Tibial nerve (tissue), 4 donors: ENCODE data around the gene TMEM94. TPM values are rescaled to one million over a fixed set of nuclear protein-coding genes. Genes with fewer than 3 reads are reported as not detected.

Experiments used
- DNase-seq, 2 donors: peaks; one replicate each; pipeline ENCODE4 v3.0.0-alpha.2; 2019; ENCODE audit warnings: low spot score in 2 of 2
- H3K27ac ChIP-seq, 4 donors: fragments of 200-600 bp; sonication (generic) in 3 of 4; one replicate each; pipeline ENCODE4 v1.5.1; 2017 to 2019; ENCODE audit warnings: mild to moderate bottlenecking in 1 of 4
- H3K27me3 ChIP-seq, 2 donors: fragments of 200-600 bp; sonication (generic) in 1 of 2; one replicate each; pipeline versions ENCODE4 v1.5.1 to v1.6.0; 2017 to 2019
- H3K36me3 ChIP-seq, 3 donors: fragments of 200-600 bp; sonication (generic); one replicate each; pipeline ENCODE4 v1.5.1; 2018 to 2019
- H3K4me1 ChIP-seq, 4 donors: fragments of 200-600 bp; sonication (generic) in 3 of 4; one replicate each; pipeline ENCODE4 v1.5.1; 2017 to 2019
- H3K4me3 ChIP-seq, 4 donors: fragments of 200-600 bp; sonication (generic) in 3 of 4; one replicate each; pipeline ENCODE4 v1.5.1; 2017 to 2019; ENCODE audit warnings: mild to moderate bottlenecking in 1 of 4, moderate library complexity in 1 of 4
- H3K9me3 ChIP-seq, 4 donors: fragments of 200-600 bp; sonication (generic) in 3 of 4; one replicate each; pipeline ENCODE4 v1.5.1; 2017 to 2019
- EP300 ChIP-seq, 2 donors: sonication (generic); formaldehyde crosslinking; IDR thresholded peaks; one replicate each; pipeline ENCODE4 v1.6.1; 2017; ENCODE audit warnings: antibody characterized with exemption in 2 of 2, mild to moderate bottlenecking in 1 of 2
- POLR2A ChIP-seq, 2 donors: fragments of 450-650 bp; IDR thresholded peaks; one replicate each; pipeline ENCODE4 v1.6.1; 2017; ENCODE audit warnings: antibody characterized with exemption in 2 of 2, mild to moderate bottlenecking in 2 of 2, moderate library complexity in 2 of 2
- WGBS, 2 donors: methylation state at CpG; one replicate each; pipeline ENCODE4 v1.1.5; 2018; 5-methylcytosine and 5-hydroxymethylcytosine counted together
- total RNA-seq, 4 donors: library from RNA; depleted of rRNA; stranded (reverse); fragments of >200 nt; gene quantifications; one replicate each; pipeline ENCODE4 v1.1.0, GENCODE V29; 2016
- TF ChIP-seq, protein P1 (sequence below), 5 experiments: fragments of 200-600 bp in 3 of 5; fragments of 450-650 bp in 2 of 5; sonication (generic) in 3 of 5; IDR thresholded peaks; one replicate each; pipeline ENCODE4 v1.5.1; 2016 to 2019; ENCODE audit warnings: antibody characterized with exemption in 5 of 5, mild to moderate bottlenecking in 3 of 5, moderate library complexity in 2 of 5

The TMEM94 gene
- total RNA-seq, 4 donors from 2014 or later: 84.3 to 95.1 (median 89.9) TPM

DNA sequence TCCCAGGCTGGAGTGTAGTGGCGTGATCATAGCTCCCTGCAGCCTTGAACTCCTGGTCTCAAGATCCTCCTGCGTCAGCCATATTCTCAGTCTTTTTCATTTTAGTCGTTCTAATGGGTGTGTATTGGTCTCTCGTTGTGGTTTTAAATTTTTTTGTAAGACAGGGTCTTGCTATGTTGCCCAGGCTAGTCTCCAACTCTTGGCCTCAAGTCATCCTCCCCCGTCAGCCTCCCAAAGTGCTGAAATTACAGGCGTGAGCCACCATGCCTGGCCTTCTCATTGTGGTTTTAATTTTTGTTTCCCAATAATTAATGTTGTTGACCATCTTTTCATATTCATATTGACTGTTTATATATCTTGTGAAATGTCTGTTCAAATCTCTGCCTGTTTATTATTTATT, 8.6 kb downstream of the TMEM94 start:
- Histone ChIP-seq H3K4me1 (peaks cover 0 to 14% (median 7%) of the 10 kb centered on the region in 4 donors), H3K9me3 (peaks cover 0 to 6% (median 0%) of the 10 kb centered on the region in 4 donors), H3K36me3 (no peaks in the 10 kb centered on the region), H3K27me3 (no peaks in the 10 kb centered on the region), H3K4me3 (no peak overlapping the region), H3K27ac (no peak overlapping the region)
- no peak for TF ChIP-seq POLR2A (IDR thresholded peaks at IDR 0.05)
- TF ChIP-seq, protein P1, sequence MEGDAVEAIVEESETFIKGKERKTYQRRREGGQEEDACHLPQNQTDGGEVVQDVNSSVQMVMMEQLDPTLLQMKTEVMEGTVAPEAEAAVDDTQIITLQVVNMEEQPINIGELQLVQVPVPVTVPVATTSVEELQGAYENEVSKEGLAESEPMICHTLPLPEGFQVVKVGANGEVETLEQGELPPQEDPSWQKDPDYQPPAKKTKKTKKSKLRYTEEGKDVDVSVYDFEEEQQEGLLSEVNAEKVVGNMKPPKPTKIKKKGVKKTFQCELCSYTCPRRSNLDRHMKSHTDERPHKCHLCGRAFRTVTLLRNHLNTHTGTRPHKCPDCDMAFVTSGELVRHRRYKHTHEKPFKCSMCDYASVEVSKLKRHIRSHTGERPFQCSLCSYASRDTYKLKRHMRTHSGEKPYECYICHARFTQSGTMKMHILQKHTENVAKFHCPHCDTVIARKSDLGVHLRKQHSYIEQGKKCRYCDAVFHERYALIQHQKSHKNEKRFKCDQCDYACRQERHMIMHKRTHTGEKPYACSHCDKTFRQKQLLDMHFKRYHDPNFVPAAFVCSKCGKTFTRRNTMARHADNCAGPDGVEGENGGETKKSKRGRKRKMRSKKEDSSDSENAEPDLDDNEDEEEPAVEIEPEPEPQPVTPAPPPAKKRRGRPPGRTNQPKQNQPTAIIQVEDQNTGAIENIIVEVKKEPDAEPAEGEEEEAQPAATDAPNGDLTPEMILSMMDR (IDR thresholded peaks at IDR 0.05): no peak
- TF ChIP-seq EP300 (IDR thresholded peaks at IDR 0.05): no peak
- no peak for DNase-seq
- 91% methylated on average over 6 of the region's 6 CpGs for WGBS, 2 donors

GRCh38 chr17:75468291-75468754, 11.9 kb downstream of the TMEM94 start:
- Histone ChIP-seq H3K36me3 (peaks cover 0 to 18% (median 0%) of the 10 kb centered on the region in 3 donors), H3K9me3 (peaks cover 0 to 6% (median 0%) of the 10 kb centered on the region in 4 donors), H3K4me3 (no peak overlapping the region), H3K27me3 (no peaks in the 10 kb centered on the region), H3K4me1 (peaks cover 0 to 29% (median 3%) of the 10 kb centered on the region in 4 donors), H3K27ac (peak overlapping the region in 2 of 4 donors; percentile 23 to 78)
- 40 to 52% methylated on average over 7 to 8 of the region's 8 CpGs for WGBS, 2 donors
- TF ChIP-seq, protein P1 (IDR thresholded peaks at IDR 0.05): no peak
- no peak for TF ChIP-seq POLR2A (IDR thresholded peaks at IDR 0.05)
- TF ChIP-seq EP300 (IDR thresholded peaks at IDR 0.05): no peak
- no peak for DNase-seq

GRCh38 chr17:75468779-75469373, 12.4 kb downstream of the TMEM94 start:
- peaks cover 0 to 19% (median 0%) of the 10 kb centered on the region in 3 donors for H3K36me3 ChIP-seq
- TF ChIP-seq POLR2A (IDR thresholded peaks at IDR 0.05) (no peak), EP300 (IDR thresholded peaks at IDR 0.05) (no peak)
- TF ChIP-seq, protein P1 (IDR thresholded peaks at IDR 0.05): no peak
- WGBS, 2 donors: 83 to 87% methylated on average over 13 of the region's 13 CpGs
- no peak for DNase-seq
- H3K9me3 ChIP-seq: peaks cover 0 to 6% (median 0%) of the 10 kb centered on the region in 4 donors
- no peaks in the 10 kb centered on the region for H3K27me3 ChIP-seq
- peaks cover 0 to 35% (median 5%) of the 10 kb centered on the region in 4 donors for H3K4me1 ChIP-seq
- peak overlapping the region in 2 of 4 donors; percentile 23 to 78 for H3K27ac ChIP-seq
- H3K4me3 ChIP-seq: no peak overlapping the region

DNA sequence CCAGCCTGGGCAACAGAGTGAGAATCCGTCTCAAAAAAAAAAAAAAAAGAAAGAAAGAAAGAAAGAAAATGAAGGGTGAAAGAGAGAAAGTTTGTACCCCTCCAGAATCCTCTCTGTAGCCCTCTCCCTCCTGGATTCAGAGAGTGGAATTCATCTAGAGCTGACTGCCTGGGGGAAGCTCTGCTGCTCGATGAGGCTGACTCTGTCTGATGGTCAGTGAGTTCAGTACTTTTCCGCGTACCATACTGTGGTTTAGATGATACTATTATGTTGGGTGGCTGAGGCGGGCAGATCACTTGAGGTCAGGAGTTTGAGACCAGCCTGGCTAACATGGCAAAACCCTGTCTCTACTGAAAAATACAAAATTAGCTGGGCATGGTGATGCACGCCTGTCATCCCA, 14.8 kb downstream of the TMEM94 start:
- WGBS, 2 donors: 82 to 83% methylated on average over 6 of the region's 6 CpGs
- Histone ChIP-seq H3K4me1 (peaks cover 0 to 58% (median 19%) of the 10 kb centered on the region in 4 donors), H3K27me3 (no peaks in the 10 kb centered on the region), H3K36me3 (peaks cover 0 to 19% (median 0%) of the 10 kb centered on the region in 3 donors), H3K9me3 (peaks cover 0 to 5% (median 0%) of the 10 kb centered on the region in 4 donors), H3K4me3 (no peak overlapping the region), H3K27ac (peak overlapping the region in 1 of 4 donors; percentile 10)
- DNase-seq: no peak
- TF ChIP-seq POLR2A (IDR thresholded peaks at IDR 0.05) (no peak), EP300 (IDR thresholded peaks at IDR 0.05) (no peak)
- TF ChIP-seq, protein P1 (IDR thresholded peaks at IDR 0.05): no peak

- TF ChIP-seq EP300 (IDR thresholded peaks at IDR 0.05) (no peak), POLR2A (IDR thresholded peaks at IDR 0.05) (no peak)
- TF ChIP-seq, protein P1 (IDR thresholded peaks at IDR 0.05): no peak
- H3K27ac ChIP-seq: peak overlapping the region in 2 of 4 donors; percentile 61 to 91
These were observed 15.7 kb downstream of the TMEM94 start for GRCh38 chr17:75472119-75472518.

More at GRCh38 chr17:75472119-75472518, 15.7 kb downstream of the TMEM94 start:
- H3K4me3 ChIP-seq: no peak overlapping the region
- peaks cover 0 to 19% (median 0%) of the 10 kb centered on the region in 3 donors for H3K36me3 ChIP-seq
- no peaks in the 10 kb centered on the region for H3K27me3 ChIP-seq
- peaks cover 0 to 67% (median 28%) of the 10 kb centered on the region in 4 donors for H3K4me1 ChIP-seq
- DNase-seq: no peak
- WGBS, 2 donors: 55 to 78% methylated on average over 4 of the region's 4 CpGs
- no peaks in the 10 kb centered on the region for H3K9me3 ChIP-seq
